GM19468 (cell line): Measurements from ENCODE around the gene CCDC40.

Experiments used
- ATAC-seq: cut with Tn5 transposase; IDR thresholded peaks from one replicate; pipeline ENCODE4 v1.9.1; 2021; ENCODE audit warnings: mild to moderate bottlenecking, moderate library complexity, moderate number of reproducible peaks; ENCODE audit not compliant: unreplicated experiment; ENCODE audit errors: extremely low read depth

The CCDC40 gene

DNA sequence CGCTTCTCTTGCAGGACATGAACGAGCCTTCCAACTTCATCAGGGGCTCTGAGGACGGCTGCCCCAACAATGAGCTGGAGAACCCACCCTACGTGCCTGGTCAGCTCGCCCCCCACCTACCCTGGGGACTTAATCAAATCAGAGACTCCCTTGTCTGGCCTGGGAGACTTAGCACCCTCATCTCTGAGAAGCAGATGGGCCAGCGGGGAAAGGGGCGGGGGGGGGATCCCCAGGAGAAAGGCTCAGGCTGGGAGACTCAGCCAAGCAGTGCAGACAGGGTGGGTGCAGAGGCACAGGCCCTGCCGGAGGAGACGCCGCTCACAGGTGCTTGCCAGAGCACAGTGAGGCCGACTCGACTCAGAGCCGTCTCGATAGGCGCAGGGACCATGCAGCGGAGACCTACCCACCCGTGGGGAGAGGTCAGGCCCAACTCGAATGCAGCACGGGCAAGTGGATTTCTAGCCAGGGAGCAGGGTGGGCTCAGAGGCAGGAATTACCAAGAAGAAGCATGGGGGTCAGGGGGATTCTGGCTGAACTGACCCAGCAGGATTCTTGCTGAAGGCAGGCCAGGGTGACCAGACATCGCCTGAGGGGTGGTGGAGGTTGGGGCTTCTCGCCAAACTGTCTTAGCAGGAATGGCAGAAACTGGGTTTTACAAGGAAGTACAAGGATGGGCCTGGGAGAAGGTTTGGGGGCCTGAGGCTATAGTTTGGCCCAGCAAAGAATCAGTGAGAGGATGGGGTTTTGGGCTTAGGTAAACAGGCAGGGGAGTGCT lies 74.7 kb downstream of the CCDC40 start:
- ATAC-seq: no peak

DNA sequence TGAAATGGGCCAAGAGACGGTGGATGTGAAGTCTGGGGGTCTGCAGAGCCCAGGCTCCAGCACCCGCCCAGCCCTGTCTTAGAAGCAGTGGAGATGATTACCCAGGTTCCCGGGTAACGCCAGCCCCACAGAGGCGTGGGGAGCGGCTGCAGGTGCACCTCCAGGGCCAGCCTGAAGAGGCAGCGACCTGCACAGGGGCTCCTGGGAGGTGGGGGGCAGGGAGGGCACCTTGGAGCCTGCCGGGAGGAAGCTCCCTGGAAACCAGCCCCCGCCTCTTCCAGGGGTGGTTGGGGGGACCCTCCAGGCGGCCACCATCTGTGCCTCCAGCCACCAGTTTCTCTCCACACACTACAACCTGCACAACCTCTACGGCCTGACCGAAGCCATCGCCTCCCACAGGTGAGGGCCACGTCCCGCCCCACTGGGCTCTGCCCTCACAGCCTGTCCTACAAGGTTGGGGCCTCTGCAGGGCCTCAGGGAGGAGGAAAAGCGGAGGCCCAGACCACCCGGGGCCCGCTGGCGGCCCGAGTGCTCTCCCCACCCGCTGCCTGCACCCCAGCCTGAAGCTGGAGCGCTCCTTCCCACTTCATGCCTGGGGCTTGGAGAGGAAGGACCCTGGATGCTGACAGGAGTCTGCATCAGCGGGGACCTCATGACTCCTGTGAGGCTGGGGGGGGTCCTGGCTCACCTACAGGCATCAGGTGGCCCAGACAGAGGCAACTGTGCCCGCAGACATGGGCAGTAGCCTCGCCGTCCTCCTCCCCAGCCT lies 75.4 kb downstream of the CCDC40 start:
- ATAC-seq: no peak

GRCh38 chr17:80112471-80113032 lies 76.1 kb downstream of the CCDC40 start:
- ATAC-seq: no peak

- ATAC-seq: no peak
Measured at GRCh38 chr17:80113033-80113484, 76.6 kb downstream of the CCDC40 start.

GRCh38 chr17:80114758-80115157 lies 78.3 kb downstream of the CCDC40 start:
- no peak for ATAC-seq

DNA sequence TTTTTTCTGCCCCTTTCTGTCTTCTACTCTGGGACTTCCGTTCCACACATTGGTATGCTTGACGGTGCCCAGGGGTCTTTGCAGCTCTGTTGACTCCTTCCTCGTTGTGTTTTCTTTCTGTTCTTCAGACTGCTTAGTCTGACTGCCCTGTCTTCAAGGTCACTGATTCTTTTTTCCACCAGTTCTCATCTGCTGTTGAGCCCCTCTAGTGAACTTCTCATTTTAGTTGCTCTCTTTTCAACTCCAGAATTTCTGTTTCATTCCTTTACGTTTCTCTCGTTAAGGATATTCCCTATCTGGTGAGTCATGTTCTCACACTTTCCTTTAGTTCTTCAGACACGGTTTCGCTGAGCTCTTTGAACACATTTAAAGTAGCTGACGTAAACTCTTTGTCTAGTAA lies 78.7 kb downstream of the CCDC40 start:
- no peak for ATAC-seq

- ATAC-seq: no peak
Measured at GRCh38 chr17:80116276-80116920, 80.0 kb downstream of the CCDC40 start.

DNA sequence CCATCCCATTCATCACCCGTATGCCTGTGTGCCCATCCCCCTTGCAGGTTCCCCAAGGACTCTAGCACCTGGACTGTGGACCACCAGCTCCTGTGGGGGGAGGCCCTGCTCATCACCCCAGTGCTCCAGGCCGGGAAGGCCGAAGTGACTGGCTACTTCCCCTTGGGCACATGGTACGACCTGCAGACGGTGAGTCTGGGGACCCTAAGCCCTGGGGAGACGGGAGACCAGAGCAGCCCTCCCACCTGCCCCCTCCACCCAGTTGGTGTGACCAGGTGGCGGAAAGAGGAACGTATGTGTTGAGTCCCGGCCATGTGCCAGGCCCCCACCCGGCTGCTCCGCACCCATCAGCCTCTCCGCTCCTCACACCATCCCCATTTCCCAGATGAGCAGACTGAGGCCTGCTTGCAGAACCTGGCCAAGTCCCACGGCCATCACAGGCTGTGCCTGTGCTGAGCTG lies 80.5 kb downstream of the CCDC40 start:
- ATAC-seq: no peak

GRCh38 chr17:80117491-80118401 lies 81.3 kb downstream of the CCDC40 start:
- ATAC-seq: no peak

- ATAC-seq: no peak
Measured at GRCh38 chr17:80118601-80119270, 82.3 kb downstream of the CCDC40 start.

DNA sequence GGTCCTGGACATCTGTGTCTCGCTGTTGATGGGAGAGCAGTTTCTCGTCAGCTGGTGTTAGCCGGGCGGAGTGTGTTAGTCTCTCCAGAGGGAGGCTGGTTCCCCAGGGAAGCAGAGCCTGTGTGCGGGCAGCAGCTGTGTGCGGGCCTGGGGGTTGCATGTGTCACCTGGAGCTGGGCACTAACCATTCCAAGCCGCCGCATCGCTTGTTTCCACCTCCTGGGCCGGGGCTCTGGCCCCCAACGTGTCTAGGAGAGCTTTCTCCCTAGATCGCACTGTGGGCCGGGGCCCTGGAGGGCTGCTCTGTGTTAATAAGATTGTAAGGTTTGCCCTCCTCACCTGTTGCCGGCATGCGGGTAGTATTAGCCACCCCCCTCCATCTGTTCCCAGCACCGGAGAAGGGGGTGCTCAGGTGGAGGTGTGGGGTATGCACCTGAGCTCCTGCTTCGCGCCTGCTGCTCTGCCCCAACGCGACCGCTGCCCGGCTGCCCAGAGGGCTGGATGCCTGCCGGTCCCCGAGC lies 82.9 kb downstream of the CCDC40 start:
- no peak for ATAC-seq

DNA sequence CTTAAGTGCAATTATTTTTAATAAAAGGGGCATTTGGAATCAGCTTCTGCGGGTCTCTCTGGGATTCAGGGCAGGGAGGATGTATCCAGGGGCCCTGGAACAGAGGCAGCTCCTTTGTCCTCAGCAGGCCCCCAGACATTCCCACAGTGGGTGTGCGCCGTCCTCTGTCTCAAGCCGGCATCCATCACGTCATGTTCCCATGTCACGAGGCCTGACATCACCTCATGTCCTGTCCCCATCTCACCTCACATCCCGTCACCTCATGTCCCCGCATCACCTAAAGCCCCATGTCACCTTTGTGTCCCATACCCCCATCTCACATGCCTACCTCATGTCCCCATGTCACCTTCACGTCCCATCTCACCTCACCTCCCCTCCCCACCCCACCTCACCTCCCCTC lies 83.4 kb downstream of the CCDC40 start:
- no peak for ATAC-seq

GRCh38 chr17:80122026-80122575 lies 85.7 kb downstream of the CCDC40 start:
- no peak for ATAC-seq

GRCh38 chr17:80122926-80123505 lies 86.6 kb downstream of the CCDC40 start:
- no peak for ATAC-seq

- no peak for ATAC-seq
Measured at GRCh38 chr17:80123791-80124190, 87.3 kb downstream of the CCDC40 start.

GRCh38 chr17:80124351-80124981 lies 88.0 kb downstream of the CCDC40 start:
- no peak for ATAC-seq

DNA sequence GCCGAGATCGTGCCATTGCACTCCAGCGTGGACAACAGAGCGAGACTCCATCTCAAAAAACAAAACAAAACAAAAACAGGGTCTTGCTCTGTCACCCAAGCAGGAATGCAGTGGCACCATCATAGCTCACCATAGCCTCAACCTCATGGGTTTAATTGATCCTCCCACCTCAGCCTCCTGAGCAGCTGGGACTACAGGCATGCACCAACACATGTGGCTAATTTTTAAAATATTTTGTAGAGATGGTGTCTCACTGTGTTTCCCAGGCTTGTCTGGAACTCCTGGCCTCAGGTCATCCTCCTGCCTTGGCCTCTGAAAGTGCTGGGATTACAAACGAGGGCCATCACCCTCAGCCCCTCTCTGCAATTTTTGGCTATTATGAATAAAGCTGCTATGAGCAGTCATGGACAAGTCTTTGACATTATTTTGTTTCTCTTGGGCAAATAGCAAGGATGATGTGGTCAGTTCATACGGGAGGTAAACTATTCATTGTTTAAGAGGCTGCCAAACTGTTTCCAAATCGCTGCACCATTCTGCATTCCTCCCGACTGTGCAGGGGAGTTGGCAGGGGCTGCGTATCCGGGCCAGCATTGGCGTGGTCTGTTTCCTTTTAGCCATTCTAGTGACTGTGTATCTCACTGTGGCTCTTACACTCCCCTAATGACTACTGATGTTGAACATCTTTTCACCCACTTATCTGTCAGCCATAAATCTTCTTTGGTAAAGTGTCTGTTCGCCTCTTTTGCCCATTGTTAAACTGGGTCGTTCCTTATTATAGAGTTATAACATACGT lies 89.4 kb downstream of the CCDC40 start:
- no peak for ATAC-seq
